HG02610 (cell line): ENCODE results near the gene OPTC.
"Not testable (repeated sequence)": the region's sequence is repeated elsewhere in the genome, so short reads cannot be mapped to it uniquely, and the experiment has no call there.

Source experiments
- ATAC-seq: cut with Tn5 transposase; IDR thresholded peaks from one replicate; pipeline ENCODE4 v1.9.1; 2021; ENCODE audit warnings: mild to moderate bottlenecking, moderate library complexity; ENCODE audit not compliant: unreplicated experiment

OPTC gene

GRCh38 chr1:203513585-203514031, 19.7 kb downstream of the OPTC start:
- ATAC-seq, result no peak

GRCh38 chr1:203516184-203516583, 22.2 kb downstream of the OPTC start:
- no peak for ATAC-seq

- no peak for ATAC-seq
Measured at GRCh38 chr1:203516906-203517305, 23.0 kb downstream of the OPTC start.

GRCh38 chr1:203517426-203518110, 23.6 kb downstream of the OPTC start:
- ATAC-seq, result no peak

- not testable (repeated sequence) for ATAC-seq
Measured at GRCh38 chr1:203518139-203518538, 24.2 kb downstream of the OPTC start.

- ATAC-seq, result no peak
Measured at GRCh38 chr1:203518541-203518940, 24.6 kb downstream of the OPTC start.

GRCh38 chr1:203519053-203519840, 25.3 kb downstream of the OPTC start:
- ATAC-seq, result no peak

- ATAC-seq, result no peak
Measured at GRCh38 chr1:203519896-203520295, 25.9 kb downstream of the OPTC start.

GRCh38 chr1:203520315-203520714, 26.4 kb downstream of the OPTC start:
- no peak for ATAC-seq

GRCh38 chr1:203521074-203521794, 27.3 kb downstream of the OPTC start:
- ATAC-seq, result no peak

- ATAC-seq, result no peak
Measured at GRCh38 chr1:203521812-203522211, 27.9 kb downstream of the OPTC start.

GRCh38 chr1:203522237-203522636, 28.3 kb downstream of the OPTC start:
- no peak for ATAC-seq

- no peak for ATAC-seq
Measured at GRCh38 chr1:203523667-203524066, 29.7 kb downstream of the OPTC start.

- no peak for ATAC-seq
Measured at GRCh38 chr1:203524152-203524551, 30.2 kb downstream of the OPTC start.

- no peak for ATAC-seq
Measured at GRCh38 chr1:203524824-203525223, 30.9 kb downstream of the OPTC start.

GRCh38 chr1:203525685-203526084, 31.7 kb downstream of the OPTC start:
- no peak for ATAC-seq

- no peak for ATAC-seq
Measured at GRCh38 chr1:203526130-203526529, 32.2 kb downstream of the OPTC start.

GRCh38 chr1:203526572-203526971, 32.6 kb downstream of the OPTC start:
- ATAC-seq, result no peak

GRCh38 chr1:203527013-203527412, 33.1 kb downstream of the OPTC start:
- no peak for ATAC-seq

GRCh38 chr1:203528063-203528462, 34.1 kb downstream of the OPTC start:
- no peak for ATAC-seq

GRCh38 chr1:203528976-203529835, 35.3 kb downstream of the OPTC start:
- no peak for ATAC-seq
